Astrocyte of the hippocampus (primary cell): ENCODE measurements around the gene AK8.

ENCODE experiments used
- DNase-seq: peaks from one replicate; pipeline ENCODE4 v3.0.0; 2011; ENCODE audit warnings: low read depth, low spot score

Gene AK8, protein sequence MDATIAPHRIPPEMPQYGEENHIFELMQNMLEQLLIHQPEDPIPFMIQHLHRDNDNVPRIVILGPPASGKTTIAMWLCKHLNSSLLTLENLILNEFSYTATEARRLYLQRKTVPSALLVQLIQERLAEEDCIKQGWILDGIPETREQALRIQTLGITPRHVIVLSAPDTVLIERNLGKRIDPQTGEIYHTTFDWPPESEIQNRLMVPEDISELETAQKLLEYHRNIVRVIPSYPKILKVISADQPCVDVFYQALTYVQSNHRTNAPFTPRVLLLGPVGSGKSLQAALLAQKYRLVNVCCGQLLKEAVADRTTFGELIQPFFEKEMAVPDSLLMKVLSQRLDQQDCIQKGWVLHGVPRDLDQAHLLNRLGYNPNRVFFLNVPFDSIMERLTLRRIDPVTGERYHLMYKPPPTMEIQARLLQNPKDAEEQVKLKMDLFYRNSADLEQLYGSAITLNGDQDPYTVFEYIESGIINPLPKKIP

GRCh38 chr9:132877824-132878694, at the start of gene AK8:
Gene AK8 (minus strand): TSS chr9:132878284. CDS start chr9:132878255, 29 bp downstream.
- peak; percentile 93 for DNase-seq

GRCh38 chr9:132927704-132928103, 49.6 kb upstream of the AK8 start:
- DNase-seq: no peak

DNA sequence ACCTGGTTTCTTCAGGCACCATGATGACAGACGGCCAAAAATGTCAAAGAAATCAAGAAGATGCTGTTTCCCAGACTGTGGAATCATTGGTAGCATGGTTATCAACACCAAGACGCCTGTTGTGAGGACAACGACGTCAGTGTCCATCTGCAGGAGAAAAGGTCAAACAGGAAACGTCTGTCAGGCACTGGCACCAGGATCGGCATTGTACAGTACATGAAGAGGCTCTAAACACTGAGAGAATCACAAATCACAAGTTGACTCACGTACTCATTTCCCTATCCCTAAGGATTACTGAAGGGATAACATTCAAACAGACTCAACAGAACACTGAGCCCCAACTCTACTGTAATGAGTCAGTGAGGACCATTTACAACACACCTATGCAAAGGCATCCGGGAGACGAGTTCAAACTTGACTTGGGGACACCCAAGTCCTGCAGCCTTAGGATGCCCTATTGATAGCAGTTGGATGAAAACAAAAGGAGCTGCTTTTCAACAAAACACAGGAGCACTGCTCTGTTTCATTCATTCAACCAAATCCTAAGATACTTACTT, 45.3 kb upstream of the AK8 start:
- no peak for DNase-seq

DNA sequence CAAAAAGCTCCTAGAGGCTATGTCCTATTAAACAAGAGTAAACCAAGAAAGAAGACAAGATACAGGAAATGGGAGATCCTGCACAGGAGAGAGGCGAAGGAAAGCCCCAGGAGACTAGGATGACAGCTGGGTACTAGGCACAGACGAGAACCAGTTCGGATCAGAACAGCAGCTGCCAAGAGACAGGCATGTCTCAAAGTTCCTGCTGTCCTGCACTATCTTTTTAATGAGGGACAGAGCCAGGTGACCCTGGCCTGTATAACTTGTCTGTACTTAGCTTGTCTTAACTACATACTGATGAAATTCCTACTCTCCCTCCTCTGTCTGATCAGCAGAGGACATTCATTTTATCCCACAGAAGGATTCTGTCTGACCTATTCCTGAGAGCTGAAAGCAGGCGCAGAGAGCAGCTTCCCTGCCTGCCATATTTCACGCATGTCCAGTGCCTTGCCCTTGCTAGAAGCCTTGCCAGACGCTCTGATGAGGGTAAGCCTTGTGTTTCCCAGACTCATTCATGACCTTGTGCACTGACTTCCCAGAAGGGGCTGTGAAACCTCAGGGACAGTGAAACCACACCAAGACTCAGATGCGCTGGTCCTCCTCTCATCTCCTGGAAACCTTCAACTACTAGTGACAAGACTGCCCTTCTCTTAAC, 41.7 kb upstream of the AK8 start:
- no peak for DNase-seq

DNA sequence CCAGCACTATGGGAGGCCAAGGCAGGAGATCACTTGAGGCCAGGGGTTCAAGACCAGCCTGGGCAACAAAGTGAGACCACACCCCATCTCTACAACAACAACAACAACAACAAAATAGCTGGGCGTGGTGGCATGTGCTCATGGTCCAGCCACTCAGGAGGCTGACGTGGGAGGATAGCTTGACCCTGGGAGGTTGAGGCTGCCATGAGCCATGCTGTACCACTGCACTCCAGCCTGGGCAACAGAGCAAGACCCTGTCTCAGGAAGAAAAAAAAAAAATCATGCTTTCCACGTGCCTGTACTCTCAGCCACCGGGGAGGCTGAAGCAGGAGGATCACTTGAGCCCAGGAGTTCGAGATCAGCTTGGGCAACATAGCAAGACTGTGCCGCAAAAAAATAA, 36.8 kb upstream of the AK8 start:
- DNase-seq: no peak

- no peak for DNase-seq
Measured at GRCh38 chr9:132912131-132912530, 34.0 kb upstream of the AK8 start.

GRCh38 chr9:132910376-132910775, 32.3 kb upstream of the AK8 start:
- no peak for DNase-seq

DNA sequence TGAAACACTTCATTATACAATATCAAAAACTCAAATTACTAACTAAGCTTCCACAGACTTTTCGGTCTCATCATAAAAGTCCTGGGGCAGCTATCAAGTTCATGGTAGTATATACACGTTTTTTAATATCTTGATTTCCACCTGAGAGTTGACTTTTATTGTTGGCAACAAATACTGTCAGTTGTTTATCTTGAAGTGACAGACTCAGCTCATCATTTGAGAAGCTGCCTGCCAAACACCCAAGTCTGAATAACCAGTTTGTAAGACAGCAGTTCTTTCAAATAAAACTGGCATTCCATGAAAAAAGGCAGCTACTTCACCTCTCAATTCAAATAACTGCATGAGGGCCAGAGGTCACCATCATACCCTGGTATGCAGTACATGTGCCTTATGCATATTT, 31.2 kb upstream of the AK8 start:
- DNase-seq: no peak

DNA sequence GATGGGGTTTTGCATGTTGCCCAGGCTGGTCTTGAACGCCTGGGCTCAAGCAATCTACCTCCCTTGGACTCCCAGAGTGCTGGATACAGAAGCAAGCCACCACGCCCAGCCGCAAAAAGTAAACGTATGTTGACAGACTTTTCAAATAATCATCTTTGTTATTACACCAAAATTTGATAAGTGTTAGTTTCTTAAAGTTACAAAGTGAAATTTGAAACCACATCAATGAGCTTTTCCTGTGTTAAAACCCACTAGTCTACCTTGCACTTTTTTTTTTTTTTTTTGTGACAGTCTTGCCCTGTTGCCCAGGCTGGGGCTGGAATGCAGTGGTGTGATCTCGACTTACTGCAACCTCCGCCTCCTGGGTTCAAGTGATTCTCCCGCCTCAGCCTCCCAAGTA, 30.6 kb upstream of the AK8 start:
- no peak for DNase-seq

DNA sequence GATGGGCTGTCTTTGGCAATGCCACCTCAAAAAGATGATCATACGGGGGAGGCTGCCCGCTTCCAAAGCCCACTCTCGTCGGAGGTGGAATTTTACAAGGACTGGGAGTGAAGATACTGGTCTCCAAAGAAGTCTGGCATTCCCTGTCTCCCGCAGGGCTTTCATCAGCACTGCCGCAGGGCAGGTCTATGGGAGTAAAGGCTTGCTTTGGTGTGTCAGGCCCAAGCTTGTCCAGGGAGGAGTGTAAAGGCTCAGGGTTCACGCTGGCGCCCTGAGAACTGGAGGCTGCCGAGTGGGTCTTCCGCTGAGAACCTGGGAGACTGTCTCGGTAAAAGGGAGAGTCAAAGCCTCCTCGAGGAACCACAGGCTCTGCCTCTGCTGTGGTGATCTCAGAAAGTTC, 27.6 kb upstream of the AK8 start:
- DNase-seq: no peak

DNA sequence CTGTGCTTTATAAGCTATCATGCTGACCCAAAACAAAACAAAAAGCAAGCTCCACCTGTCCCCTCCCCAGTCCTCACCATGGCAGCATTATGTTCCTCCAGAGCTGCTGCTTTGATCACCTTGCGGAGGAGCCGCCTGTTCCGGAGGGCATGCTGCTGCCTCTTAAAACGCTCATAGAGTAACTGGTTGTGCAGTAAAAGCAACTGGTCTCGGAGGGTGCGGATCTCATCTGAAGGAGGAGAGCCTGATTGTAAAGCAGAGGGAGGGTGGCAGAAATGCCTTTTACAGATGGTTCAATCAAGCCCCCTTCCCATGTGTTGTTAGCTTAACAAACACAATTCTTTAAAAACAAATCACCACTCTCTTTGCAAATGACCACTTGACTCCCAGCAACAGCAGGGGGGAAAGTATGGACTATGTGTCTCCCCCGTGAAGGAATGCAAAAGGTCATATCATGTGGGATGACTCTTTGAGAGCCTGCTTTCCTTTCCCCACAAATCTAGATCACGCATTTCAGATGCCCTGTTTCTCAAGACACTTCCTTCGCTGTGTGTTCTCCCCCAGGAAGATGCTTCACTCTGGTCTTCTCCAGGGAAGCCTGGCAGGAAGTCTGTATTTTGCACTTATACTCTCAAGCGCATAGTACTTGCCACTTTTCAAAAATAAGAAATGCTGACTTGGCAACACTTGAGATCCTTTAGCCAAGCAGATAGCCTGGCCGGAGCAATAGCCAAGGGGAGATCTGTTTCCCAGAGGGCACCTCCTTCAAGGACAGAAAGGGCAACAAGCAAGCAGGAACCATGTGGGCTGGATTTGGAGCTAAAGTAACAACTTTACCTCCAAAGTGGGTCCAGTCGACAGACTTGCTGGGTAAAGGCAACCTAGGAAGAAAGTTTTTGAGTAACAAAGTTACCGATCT, 25.7 kb upstream of the AK8 start:
- no peak for DNase-seq

- DNase-seq: peak; percentile 89
Measured at GRCh38 chr9:132901858-132902831, 24.1 kb upstream of the AK8 start.

- no peak for DNase-seq
Measured at GRCh38 chr9:132898051-132898450, 20.0 kb upstream of the AK8 start.

GRCh38 chr9:132896906-132897305, 18.8 kb upstream of the AK8 start:
- no peak for DNase-seq

DNA sequence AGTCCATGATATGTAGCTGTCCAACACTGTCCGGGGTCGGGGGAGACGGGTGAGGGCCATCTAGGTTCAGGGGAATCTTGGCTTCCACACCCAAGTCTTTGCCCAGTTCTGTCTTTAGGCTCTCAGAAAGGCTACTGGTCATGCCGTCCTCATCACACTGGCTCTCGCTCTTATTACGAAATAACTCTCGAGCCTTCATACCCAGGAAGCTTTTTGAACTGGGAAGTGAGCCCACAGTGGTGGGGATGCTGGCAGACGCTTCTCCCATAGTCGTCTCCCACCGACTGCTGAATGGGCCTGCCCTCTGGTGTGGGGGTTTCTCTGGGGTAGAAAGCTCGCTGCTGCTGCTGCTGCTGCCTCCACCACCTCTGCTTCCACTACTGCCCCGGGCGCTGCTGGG, 18.2 kb upstream of the AK8 start:
- no peak for DNase-seq

DNA sequence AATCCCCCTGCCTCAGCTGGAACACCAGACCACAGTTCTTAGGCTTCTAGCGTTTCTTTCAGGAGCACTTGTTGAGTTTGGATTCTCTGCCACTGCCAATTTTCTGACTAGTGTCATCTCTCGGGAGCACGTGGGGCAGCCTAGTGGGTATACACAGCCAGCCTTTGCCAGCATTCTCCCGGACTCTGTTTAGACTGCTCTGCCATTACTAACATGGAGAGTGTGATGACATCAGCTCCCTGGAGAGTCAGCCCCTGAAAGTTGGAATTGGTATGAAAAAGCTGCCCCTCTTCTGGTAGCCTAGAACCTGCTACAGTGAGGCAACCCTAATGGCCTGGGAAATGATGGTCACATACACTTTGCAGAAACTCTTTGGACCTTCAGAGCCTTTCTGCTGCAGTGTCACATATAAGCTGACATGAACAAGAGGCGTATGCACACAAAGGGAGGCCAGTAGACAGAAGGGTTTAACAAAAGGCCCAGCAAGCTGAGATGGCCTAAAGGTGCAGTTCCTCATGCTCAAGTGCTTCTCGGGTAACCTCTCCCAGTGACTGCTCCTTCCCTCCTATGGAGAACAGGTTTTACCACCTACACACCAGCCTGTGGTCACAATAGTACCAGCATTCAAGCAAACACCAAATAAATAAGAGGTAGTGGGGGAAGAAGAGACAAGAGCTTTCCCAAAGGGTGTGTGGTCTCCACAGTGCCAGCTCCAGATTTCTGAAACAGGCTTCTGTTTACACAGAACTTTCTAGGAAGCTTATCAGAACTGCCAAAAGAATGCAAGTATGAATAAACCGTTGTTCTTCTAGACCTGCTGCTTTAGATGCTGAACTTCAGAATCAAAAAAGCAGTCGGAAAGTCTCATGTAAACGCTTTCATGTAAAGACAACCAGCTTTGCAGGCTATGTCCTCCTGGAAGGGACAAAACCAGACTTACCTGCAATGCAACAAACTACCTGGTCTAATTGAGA, 17.1 kb upstream of the AK8 start:
- no peak for DNase-seq

DNA sequence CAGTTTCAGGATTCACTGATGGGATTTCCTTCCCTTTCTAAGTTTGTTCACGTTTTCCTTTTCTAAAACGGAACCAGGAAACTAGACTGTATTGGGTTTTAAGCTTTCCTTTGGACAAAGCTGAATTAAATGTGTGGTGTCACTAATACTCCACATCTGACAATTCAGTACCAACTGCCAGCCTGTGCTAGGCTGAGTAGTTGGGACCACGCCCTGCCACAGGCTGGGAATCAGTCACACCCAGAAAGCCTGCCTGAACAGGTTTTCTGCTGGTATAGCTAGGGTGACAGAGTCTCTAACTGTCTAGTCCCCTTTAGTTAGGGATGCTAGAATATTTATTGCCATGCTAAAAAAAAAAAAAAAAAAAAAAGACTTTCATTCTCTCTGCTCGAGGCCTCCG, 16.3 kb upstream of the AK8 start:
- DNase-seq: no peak

- DNase-seq: no peak
Measured at GRCh38 chr9:132892400-132892799, 14.3 kb upstream of the AK8 start.
